IPS-15b (cell line): ENCODE results near the gene PLD3.
"Not testable (repeated sequence)": the region's sequence is repeated elsewhere in the genome, so short reads cannot be mapped to it uniquely, and the experiment has no call there.

Experiments
- H3K27me3 ChIP-seq: one replicate; pipeline ENCODE4 v1.6.1; 2013; ENCODE audit warnings: low read length; ENCODE audit not compliant: control insufficient read depth, insufficient read depth
- H3K36me3 ChIP-seq: one replicate; pipeline ENCODE4 v1.6.1; 2013; ENCODE audit warnings: low read length; ENCODE audit not compliant: control insufficient read depth, insufficient read depth
- H3K4me1 ChIP-seq: one replicate; pipeline ENCODE4 v1.6.1; 2013; ENCODE audit warnings: mild to moderate bottlenecking, low read length; ENCODE audit not compliant: control insufficient read depth, insufficient read depth
- H3K4me3 ChIP-seq: one replicate; pipeline ENCODE4 v1.5.1; 2013; ENCODE audit warnings: low read depth, low read length
- H3K9ac ChIP-seq: one replicate; pipeline ENCODE4 v1.6.1; 2013; ENCODE audit warnings: low read depth, mild to moderate bottlenecking, low read length
- H3K9me3 ChIP-seq: one replicate; pipeline ENCODE4 v1.6.1; 2013; ENCODE audit warnings: mild to moderate bottlenecking, low read length; ENCODE audit not compliant: control insufficient read depth, insufficient read depth

Gene PLD3

DNA sequence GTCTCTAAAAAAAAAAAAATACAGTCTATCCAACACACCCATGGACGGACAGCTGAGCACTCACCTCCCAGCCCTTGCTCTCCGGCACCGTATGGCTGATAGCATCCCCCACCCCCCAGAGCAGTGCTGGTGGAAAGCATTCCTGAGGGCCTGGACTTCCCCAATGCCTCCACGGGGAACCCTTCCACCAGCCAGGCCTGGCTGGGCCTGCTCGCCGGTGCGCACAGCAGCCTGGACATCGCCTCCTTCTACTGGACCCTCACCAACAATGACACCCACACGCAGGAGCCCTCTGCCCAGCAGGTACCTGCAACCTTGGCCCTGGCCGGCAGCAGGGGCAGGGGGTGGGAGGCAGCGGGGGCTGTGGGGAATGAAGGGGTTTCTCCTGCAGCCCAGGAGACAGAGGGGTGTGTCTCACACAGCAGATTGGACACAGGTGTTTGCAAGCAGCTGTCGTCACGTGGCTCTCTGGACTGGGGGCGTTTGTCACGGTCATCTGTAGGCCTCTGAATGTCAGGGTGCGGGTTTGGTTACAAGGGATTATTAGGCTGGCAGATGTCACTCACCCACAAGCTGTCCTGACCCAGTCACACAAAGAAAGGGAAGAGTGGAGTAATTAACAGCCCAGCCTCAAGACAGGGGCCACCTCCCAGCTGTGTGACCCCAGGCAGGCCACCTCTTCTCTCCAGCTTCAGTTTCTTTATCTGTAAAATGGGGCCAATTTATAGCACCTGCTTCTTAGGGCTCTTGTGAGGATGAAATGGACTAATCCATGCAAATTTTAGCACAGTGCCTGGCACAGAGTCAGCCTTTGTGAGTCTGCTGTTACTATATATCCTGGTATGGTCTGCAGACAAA lies 19.3 kb downstream of the PLD3 start:
- Histone ChIP-seq H3K36me3 (peaks cover 19% of the 10 kb centered on the region), H3K9ac (no peak overlapping the region), H3K4me3 (no peak overlapping the region)

DNA sequence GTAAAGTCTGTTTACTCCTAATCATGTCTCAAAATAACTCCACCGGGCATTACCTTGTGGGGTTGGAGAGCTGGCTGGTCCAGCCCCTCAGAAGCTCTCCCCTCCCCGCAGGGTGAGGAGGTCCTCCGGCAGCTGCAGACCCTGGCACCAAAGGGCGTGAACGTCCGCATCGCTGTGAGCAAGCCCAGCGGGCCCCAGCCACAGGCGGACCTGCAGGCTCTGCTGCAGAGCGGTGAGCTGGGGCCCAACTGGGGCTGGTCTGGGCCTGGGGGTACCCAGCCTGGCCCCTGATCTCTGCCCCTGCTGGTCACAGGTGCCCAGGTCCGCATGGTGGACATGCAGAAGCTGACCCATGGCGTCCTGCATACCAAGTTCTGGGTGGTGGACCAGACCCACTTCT lies 21.3 kb downstream of the PLD3 start:
- peaks cover 3% of the 10 kb centered on the region for H3K4me1 ChIP-seq
- peaks cover 29% of the 10 kb centered on the region for H3K36me3 ChIP-seq
- H3K9ac ChIP-seq = no peak overlapping the region

More for the DNA sequence above, 19.3 kb downstream of the PLD3 start:
- no peaks in the 10 kb centered on the region for H3K27me3 ChIP-seq
- H3K9me3 ChIP-seq = no peaks in the 10 kb centered on the region
- H3K4me1 ChIP-seq = peaks cover 3% of the 10 kb centered on the region

DNA sequence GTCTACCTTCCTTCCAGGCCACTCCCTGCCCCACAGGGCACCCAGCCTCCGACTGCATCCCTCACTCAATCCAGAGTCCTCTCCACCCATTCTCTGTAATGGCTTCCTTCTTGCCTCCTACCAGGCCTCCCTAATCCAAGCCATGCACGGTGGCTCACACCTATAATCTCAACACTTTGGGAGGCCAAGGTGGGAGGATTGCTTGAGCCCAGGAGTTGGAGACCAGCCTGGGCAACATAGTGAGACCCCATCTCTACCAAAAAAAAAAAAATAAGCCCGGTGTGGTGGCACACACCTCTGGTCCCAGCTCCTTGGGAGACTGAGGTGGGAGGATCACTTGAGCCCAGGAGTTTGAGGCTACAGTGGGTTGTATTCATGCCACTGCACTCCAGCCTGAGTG lies 21.8 kb downstream of the PLD3 start:
- peaks cover 29% of the 10 kb centered on the region for H3K36me3 ChIP-seq
- H3K9ac ChIP-seq, H3K4me3 ChIP-seq, H3K27me3 ChIP-seq, H3K9me3 ChIP-seq, H3K4me1 ChIP-seq: not testable (repeated sequence)

More for the DNA sequence above, 21.3 kb downstream of the PLD3 start:
- Histone ChIP-seq H3K4me3 (no peak overlapping the region), H3K27me3 (no peaks in the 10 kb centered on the region), H3K9me3 (no peaks in the 10 kb centered on the region)

DNA sequence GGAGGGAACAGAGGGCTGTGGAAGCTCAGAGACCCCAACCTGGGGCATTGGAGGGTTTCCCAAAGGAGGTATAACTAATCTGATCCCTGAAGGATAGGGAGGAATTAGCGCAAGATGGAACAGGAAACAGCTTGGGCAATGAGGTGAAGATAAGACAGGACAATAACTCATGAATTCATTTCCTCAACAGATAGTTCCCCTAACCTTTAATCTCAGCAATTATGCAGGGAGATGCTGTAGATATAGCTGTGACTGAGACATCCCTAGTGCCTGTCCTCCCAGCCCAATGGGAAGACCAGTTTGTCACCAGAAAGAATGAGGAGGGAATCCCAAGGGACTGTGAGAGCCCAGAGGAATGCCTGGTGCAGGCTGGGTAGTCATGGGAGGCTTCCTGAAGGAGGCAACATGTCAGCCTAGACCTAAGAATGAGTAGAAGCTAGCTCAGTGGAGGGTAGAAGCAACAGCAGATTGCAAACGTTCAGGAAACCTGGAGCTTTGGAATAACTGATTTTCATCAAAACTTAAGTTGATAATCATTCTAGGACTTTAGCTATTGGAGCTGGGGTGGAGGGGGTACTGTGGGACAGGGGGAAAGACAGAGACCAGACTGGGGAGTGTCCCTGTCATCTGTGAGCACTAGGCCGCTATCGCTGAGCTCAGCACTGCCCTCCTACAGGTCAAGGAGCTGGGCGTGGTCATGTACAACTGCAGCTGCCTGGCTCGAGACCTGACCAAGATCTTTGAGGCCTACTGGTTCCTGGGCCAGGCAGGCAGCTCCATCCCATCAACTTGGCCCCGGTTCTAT lies 22.7 kb downstream of the PLD3 start:
- Histone ChIP-seq H3K9ac (no peak overlapping the region), H3K4me1 (no peaks in the 10 kb centered on the region), H3K27me3 (no peaks in the 10 kb centered on the region), H3K36me3 (peaks cover 29% of the 10 kb centered on the region), H3K4me3 (no peak overlapping the region), H3K9me3 (no peaks in the 10 kb centered on the region)

DNA sequence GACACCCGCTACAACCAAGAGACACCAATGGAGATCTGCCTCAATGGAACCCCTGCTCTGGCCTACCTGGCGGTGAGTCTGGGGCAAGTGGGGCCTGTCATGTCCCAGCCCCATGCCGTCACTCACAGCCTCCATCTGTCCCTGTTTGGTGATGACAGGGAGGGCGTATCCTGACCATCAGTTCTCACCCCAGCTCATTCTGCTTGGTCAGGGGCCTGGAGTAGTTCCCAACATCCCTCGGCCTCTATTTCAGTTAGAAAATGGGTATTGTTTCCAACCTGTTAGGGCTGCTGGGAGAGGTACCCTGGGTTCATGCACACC lies 23.3 kb downstream of the PLD3 start:
- peaks cover 35% of the 10 kb centered on the region for H3K36me3 ChIP-seq
- H3K27me3 ChIP-seq = no peaks in the 10 kb centered on the region
- H3K4me3 ChIP-seq = no peak overlapping the region
- no peaks in the 10 kb centered on the region for H3K4me1 ChIP-seq
- no peaks in the 10 kb centered on the region for H3K9me3 ChIP-seq
- no peak overlapping the region for H3K9ac ChIP-seq

DNA sequence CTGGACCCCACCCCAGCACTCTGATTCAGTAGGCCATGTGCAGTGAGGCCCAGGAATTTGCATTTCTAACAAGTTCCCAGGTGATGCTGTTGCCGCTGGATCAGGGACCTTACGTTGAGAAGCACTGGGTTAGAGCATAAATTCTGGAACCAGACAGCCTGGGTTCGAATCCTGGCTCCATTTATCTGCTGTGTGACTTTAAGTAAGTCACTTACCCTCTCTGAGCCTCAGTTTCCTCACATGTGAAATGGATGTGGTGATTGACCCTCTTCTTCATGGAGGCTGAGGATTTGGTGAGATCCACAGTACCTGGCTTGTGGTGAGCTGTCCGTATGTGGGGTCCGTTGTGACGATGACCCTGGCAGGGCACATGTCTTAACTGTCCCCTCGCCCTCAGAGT lies 25.6 kb downstream of the PLD3 start:
- peaks cover 43% of the 10 kb centered on the region for H3K36me3 ChIP-seq
- no peaks in the 10 kb centered on the region for H3K4me1 ChIP-seq
- no peak overlapping the region for H3K4me3 ChIP-seq
- H3K9ac ChIP-seq = no peak overlapping the region
- no peaks in the 10 kb centered on the region for H3K27me3 ChIP-seq
- no peaks in the 10 kb centered on the region for H3K9me3 ChIP-seq

DNA sequence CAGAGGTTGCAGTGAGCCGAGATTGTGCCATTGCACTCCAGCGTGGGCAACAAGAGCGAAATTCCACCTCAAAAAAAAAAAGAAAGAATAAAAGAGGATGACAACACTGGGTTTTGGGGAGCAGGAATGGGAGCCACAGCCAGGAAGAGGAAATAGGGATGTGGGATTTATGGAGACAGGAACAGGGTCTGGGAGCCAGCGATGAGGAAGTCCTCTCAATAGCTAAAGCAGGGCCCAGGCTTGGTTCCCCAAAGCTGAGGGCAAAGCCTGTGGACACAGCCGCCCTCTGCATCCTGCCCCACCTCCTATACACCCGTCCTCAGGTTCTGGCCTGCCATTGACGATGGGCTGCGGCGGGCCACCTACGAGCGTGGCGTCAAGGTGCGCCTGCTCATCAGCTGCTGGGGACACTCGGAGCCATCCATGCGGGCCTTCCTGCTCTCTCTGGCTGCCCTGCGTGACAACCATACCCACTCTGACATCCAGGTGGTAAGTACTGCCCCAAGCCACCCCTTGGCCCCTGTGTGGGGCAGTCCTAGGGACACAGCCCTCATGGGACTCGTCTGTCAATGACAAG lies 27.9 kb downstream of the PLD3 start:
- Histone ChIP-seq H3K9ac (no peak overlapping the region), H3K4me3 (no peak overlapping the region), H3K27me3 (no peaks in the 10 kb centered on the region), H3K36me3 (peaks cover 36% of the 10 kb centered on the region), H3K9me3 (no peaks in the 10 kb centered on the region), H3K4me1 (no peaks in the 10 kb centered on the region)

DNA sequence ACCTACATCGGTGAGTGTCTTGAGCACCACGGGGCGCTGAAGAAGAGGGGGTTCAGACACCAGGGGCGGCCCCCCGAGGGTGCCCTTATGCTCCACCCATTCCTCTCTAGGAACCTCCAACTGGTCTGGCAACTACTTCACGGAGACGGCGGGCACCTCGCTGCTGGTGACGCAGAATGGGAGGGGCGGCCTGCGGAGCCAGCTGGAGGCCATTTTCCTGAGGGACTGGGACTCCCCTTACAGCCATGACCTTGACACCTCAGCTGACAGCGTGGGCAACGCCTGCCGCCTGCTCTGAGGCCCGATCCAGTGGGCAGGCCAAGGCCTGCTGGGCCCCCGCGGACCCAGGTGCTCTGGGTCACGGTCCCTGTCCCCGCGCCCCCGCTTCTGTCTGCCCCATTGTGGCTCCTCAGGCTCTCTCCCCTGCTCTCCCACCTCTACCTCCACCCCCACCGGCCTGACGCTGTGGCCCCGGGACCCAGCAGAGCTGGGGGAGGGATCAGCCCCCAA lies 29.4 kb downstream of the PLD3 start:
- Histone ChIP-seq H3K36me3 (peaks cover 22% of the 10 kb centered on the region), H3K4me1 (no peaks in the 10 kb centered on the region), H3K9ac (no peak overlapping the region), H3K27me3 (no peaks in the 10 kb centered on the region), H3K9me3 (no peaks in the 10 kb centered on the region), H3K4me3 (no peak overlapping the region)

DNA sequence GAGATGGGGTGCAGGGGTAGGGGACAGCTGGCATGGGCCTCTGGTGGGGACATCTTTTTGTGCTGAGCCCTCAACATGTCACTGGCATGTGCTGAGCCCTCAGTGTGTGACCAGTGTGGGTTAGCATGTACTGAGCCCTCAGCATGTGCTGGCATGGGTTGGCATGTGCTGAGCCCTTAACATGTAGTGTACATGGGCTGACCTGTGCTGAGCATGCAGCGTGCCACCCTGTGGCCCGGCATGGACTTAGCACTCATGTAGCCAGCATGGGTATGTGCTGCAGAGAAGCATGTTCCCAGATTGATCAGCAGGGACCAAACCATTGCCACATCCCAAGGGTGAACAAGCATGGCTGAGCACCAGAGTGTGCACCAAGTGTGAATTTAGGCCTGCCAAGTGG lies 30.0 kb downstream of the PLD3 start:
- peaks cover 22% of the 10 kb centered on the region for H3K36me3 ChIP-seq
- H3K9me3 ChIP-seq = no peaks in the 10 kb centered on the region

DNA sequence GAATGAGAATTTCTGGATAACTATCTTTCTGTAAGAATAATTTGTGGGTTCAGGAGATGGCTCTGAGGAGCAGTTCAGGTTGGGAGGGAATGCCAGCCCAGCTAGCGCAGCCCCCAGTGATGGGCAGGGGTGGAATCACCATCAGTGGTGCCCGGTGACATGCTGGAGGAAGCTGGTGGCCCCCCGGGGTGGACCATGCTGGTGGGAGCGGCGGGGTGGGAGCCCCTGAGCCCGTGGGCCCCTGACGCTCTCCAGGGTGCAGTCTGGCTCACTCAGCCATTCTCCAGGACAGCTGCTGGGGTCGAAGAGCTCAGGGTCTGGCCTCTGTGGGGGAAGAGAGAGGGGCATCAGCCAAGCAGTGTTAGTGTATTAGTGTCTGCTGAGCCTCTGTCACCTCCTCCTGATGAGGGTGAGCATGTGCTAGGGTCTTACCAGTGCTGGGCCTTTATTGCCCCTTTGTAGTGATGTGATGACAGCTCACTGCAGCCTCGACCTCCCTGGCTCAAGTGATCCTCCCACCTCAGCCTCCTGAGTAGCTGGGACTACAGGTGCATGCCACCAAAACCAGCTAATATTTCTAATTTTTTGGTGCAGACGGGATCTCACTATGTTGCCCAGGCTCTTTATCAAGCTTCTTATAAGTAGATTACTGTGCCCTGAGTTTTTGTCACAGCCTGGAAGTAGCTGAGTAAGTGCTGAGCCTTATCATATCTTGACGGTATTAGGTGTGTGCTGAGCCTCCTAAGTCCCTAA lies 31.1 kb downstream of the PLD3 start:
- Histone ChIP-seq H3K4me3 (no peak overlapping the region), H3K4me1 (no peaks in the 10 kb centered on the region), H3K9me3 (no peaks in the 10 kb centered on the region), H3K27me3 (no peaks in the 10 kb centered on the region), H3K9ac (no peak overlapping the region), H3K36me3 (peaks cover 14% of the 10 kb centered on the region)

More for the DNA sequence above, 30.0 kb downstream of the PLD3 start:
- no peaks in the 10 kb centered on the region for H3K4me1 ChIP-seq
- no peak overlapping the region for H3K4me3 ChIP-seq
- no peaks in the 10 kb centered on the region for H3K27me3 ChIP-seq
- H3K9ac ChIP-seq = no peak overlapping the region
